HT-29 (cell line): ENCODE data around the gene KLF13. TPM values are rescaled to one million over a fixed set of nuclear protein-coding genes. Genes with fewer than 3 reads are reported as not detected.

Experiments
- DNase-seq: peaks from one replicate; pipeline ENCODE4 v3.0.0-alpha.2; 2015; ENCODE audit warnings: low spot score
- total RNA-seq: library from RNA; depleted of rRNA; stranded (reverse); fragments of >200 nt; shearing (Covaris generic); gene quantifications from 2 replicates; pipeline ENCODE4 v1.2.3, GENCODE V29; 2014

KLF13 gene
- total RNA-seq, 1 experiment from 2014 or later = 52.7 TPM

GRCh38 chr15:31379042-31379441, 52.4 kb downstream of the KLF13 start:
- DNase-seq = no peak

- DNase-seq = no peak
These were observed 52.9 kb downstream of the KLF13 start for GRCh38 chr15:31379577-31379976.

- no peak for DNase-seq
These were observed 55.4 kb downstream of the KLF13 start for GRCh38 chr15:31381801-31382712.

GRCh38 chr15:31382713-31383045, 56.0 kb downstream of the KLF13 start:
- no peak for DNase-seq

GRCh38 chr15:31383139-31383538, 56.5 kb downstream of the KLF13 start:
- DNase-seq = no peak

- no peak for DNase-seq
These were observed 57.9 kb downstream of the KLF13 start for GRCh38 chr15:31384568-31384967.

GRCh38 chr15:31385736-31386135, 59.1 kb downstream of the KLF13 start:
- DNase-seq = no peak

- DNase-seq = no peak
These were observed 60.5 kb downstream of the KLF13 start for GRCh38 chr15:31387092-31387478.

- DNase-seq = no peak
These were observed 61.0 kb downstream of the KLF13 start for GRCh38 chr15:31387479-31388118.

- no peak for DNase-seq
These were observed 62.9 kb downstream of the KLF13 start for GRCh38 chr15:31389576-31389975.

GRCh38 chr15:31390029-31390428, 63.4 kb downstream of the KLF13 start:
- no peak for DNase-seq

- DNase-seq = no peak
These were observed 64.3 kb downstream of the KLF13 start for GRCh38 chr15:31390777-31391486.

GRCh38 chr15:31391687-31392671, 65.3 kb downstream of the KLF13 start:
- peak; percentile 43 for DNase-seq

GRCh38 chr15:31392761-31393401, 66.2 kb downstream of the KLF13 start:
- no peak for DNase-seq

GRCh38 chr15:31393444-31394091, 66.9 kb downstream of the KLF13 start:
- no peak for DNase-seq

GRCh38 chr15:31396881-31397560, 70.4 kb downstream of the KLF13 start:
- peak; percentile 86 for DNase-seq

- DNase-seq = no peak
These were observed 71.4 kb downstream of the KLF13 start for GRCh38 chr15:31397851-31398661.

- peak; percentile 57 for DNase-seq
These were observed 72.2 kb downstream of the KLF13 start for GRCh38 chr15:31398677-31399301.
